Amygdala (tissue), 56 donors: ENCODE data around the gene SPIB.
"Not testable (repeated sequence)": the region's sequence is repeated elsewhere in the genome, so short reads cannot be mapped to it uniquely, and the experiment has no call there.

Source experiments
- DNase-seq, 56 donors: peaks; one replicate each; lab custom pipeline; 2025; lab: John Stamatoyannopoulos, UW

The SPIB gene

DNA sequence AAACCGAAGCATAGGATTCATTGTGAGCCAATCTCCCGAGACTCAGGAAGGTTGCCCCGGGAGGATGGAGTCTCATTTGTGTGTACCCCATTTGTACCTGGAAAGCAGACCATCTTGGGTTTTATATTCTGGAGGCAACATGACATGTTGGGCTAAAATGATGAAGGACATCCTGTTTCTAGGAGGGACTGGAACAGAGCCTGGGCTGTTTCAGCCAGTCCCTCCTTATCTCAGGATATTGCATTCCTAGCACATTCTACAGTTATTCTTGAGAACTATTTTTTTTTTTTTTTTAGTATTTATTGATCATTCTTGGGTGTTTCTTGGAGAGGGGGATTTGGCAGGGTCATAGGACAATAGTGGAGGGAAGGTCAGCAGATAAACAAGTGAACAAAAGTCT is 28.4 kb upstream of the SPIB start:
- DNase-seq, result not testable (repeated sequence)

DNA sequence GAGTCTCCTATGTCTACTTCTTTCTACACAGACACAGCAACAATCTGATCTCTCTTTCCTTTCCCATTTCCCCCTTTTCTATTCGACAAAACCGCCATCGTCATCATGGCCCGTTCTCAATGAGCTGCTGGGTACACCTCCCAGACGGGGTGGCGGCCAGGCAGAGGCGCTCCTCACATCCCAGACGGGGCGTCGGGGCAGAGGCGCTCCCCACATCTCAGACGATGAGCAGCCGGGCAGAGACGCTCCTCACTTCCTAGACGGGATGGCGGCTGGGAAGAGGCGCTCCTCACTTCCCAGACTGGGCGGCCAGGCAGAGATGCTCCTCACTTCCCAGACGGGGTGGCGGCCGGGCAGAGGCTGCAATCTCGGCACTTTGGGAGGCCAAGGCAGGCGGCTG is 27.8 kb upstream of the SPIB start:
- not testable (repeated sequence) for DNase-seq

DNA sequence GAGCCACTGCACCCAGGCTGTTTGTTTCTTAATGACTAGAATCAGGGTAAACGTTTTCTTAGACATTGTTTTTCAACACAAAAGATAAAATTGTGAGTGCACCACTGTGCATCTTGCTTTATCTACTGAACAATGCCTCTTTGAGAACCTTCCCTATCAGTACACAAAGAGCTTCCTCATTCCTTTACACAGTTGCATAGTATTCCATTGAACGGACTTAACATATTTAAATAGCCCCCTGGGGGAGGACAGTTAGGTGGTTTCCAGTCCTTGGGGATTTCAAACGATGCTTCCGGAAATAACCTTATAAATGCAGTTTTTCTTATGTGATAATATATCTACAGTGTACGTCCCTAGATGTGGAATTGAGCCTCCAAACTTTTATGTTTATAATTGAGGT is 26.0 kb upstream of the SPIB start:
- no peak for DNase-seq

DNA sequence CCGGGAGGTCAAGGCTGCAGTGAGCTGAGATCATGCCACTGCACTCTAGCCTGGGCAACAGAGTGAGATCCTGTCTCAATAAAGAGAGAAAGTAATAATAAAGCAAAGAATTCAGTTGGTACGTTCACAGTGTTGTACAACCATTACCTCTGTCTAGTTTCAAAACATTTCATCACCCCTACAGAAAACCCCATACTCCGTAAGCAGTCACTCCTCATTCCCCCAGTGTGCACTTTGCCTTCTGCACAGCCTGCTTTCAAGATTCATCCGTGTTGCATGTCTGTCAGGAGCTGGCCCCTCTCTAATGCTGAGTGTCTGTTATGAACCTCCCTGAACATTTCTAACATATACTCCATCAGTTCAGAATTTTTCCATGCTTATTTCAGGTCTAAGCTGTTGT is 25.1 kb upstream of the SPIB start:
- DNase-seq, result no peak

DNA sequence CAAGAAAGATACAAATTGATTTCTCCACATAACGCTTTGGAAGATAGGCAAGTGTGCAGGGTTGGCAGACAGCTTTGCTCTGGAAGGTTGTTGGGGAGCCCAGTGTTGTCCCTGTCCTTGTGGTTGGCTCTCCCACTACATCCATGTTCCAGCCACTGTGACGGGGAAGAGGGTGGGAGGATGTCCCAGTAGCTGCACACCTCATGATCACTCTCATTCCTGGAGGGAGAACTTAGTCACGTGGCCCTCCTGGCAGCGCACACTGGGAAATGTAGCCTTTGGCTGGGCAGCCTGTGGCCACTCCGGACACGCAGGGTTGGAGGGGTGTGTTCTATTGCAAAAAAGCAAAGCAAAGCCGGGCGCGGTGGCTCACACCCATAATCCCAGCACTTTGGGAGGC is 24.7 kb upstream of the SPIB start:
- DNase-seq, result no peak

DNA sequence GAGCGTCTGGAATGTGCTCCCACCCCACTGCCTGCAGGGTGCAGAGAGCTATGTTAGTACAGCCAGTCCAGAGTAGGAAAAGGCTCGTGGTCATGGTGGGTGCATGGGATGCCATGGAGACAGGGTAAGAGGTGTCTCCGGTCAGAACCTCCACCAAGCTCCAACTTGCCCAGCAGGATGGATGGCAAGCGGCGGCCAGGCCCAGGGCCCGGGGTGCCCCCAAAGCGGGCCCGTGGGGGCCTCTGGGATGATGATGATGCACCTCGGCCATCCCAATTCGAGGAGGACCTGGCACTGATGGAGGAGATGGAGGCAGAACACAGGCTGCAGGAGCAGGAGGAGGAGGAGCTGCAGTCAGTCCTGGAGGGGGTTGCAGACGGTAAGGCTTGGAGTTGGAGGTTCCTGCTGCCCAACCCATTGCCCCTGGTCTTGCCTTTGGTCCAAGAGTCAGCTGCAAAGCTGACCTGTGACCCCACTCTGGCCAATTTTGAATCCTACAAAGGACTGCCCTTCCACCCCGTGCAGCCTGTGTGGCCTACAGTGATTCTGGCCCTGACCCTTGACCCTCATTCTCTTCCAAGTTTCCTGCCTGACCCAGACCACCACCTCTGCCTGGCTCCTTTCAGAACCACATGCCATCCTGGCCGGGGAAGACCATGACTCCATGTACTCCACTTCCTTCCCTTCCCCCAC is 19.9 kb upstream of the SPIB start:
- no peak for DNase-seq

- no peak for DNase-seq
Measured at GRCh38 chr19:50399368-50399745, 19.4 kb upstream of the SPIB start.

GRCh38 chr19:50401605-50402450 is 16.9 kb upstream of the SPIB start:
- no peak for DNase-seq

- DNase-seq, result no peak
Measured at GRCh38 chr19:50402544-50403301, 16.0 kb upstream of the SPIB start.

DNA sequence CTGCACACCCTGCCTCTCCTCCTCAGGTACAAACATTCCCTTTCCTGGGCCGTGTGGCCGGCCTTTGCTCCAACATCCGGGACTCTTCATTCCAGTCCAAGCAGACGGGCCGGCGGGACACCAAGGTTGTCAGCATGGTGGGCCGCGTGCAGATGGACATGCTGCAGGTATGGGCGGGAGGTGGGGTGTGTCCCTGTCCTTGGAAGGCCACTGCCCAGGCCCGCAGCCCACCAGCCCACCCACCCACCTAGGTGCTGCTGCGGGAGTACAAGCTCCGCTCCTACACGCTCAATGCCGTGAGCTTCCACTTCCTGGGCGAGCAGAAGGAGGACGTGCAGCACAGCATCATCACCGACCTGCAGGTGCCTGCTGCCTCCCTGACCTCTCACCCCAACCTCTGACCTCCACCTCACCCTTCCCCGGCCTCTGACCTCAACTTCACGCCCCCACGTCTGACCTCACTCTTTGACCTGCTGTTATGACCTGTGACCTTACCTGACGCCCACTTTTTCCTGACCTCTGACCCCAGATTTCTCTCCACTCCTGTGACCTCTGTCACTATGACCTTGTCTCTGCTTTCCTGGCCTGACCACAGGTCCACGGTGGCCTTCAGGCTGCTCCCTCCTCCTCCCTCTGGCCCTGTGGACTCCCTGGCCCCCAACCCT is 12.4 kb upstream of the SPIB start:
- no peak for DNase-seq

DNA sequence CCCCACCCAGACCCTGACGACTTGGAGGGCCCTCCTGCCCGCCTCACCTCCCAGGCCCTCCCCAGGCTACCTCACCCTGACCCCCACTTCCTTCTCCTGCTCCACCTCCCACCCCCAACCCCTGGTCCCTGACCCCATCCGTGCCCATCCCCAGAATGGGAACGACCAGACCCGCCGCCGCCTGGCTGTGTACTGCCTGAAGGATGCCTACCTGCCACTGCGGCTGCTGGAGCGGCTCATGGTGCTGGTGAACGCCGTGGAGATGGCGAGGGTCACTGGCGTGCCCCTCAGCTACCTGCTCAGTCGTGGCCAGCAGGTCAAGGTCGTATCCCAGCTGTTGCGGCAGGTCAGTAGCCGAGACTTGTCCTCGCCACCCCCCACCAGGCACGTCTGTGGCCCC is 11.9 kb upstream of the SPIB start:
- no peak for DNase-seq

DNA sequence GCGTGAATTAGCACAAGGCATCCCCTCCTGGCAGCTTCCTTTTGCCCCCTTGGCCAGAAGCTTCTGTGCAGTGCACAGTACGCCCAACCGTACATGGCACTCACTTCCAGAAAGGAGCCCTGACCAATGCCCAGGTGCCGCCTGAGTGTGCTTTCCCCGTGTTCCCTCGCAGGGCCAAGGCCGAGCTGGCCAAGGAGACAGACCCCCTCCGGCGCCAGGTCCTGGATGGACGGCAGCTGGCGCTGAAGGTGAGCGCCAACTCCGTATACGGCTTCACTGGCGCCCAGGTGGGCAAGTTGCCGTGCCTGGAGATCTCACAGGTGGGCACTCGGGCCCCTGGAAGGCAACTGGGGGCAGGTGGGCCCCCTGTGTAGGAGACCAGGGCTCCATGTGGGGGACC is 9.4 kb upstream of the SPIB start:
- no peak for DNase-seq

DNA sequence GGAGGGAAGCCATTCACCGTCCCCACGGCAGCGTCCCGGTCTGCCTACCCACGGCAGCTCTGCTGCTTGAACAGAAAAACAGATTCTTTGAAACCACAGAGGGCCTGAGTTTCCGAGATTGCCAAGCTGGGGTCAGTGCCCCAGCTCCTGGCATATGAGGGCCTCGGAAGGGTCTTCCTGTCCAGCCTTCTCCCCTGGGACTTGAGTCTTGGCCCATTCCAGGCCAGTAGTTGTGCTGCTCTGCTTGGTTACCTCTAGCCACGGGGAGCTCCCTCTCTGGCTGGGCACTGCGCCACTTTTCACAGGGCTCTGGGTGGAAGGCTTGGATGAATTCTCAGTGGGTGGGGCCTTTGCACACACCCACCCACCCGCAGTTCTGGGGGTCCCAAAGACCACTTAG is 8.6 kb upstream of the SPIB start:
- no peak for DNase-seq

GRCh38 chr19:50412419-50412818 is 6.3 kb upstream of the SPIB start:
- DNase-seq, result no peak

- no peak for DNase-seq
Measured at GRCh38 chr19:50413096-50413495, 5.6 kb upstream of the SPIB start.

GRCh38 chr19:50413531-50413930 is 5.2 kb upstream of the SPIB start:
- no peak for DNase-seq

DNA sequence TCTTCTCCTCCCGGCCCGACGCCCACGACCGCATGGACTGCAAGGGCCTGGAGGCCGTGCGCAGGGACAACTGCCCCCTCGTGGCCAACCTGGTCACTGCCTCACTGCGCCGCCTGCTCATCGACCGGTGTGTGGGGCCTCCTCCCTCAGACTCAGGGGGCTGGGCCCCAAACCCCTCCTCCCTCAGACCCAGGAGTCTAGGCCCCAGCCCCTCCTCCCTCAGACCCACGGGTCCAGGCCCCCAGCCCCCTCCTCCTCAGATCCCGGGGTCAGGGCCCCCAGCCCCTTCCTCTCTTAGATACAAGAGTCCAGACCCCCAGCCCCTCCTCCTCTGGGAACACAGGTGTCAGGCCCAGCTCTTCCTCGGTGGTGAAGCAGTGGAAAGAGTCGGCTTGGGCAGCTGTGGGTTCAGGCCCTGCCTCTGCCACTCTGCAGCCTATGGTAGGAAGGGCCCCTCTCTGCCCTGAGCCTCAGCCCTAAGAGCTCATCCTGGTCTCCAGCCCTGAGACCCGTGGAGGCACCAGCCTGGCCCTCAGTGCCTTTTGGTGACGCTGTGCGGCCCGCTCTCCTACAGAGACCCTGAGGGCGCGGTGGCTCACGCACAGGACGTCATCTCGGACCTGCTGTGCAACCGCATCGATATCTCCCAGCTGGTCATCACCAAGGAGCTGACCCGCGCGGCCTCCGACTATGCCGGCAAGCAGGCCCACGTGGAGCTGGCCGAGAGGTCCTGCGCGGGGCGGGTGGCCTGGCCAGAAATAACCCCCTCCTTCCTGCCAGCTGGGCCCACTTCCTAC is 3.7 kb upstream of the SPIB start:
- DNase-seq, result peak in 36 of 56 donors; percentile 2 to 70 (median 22)

GRCh38 chr19:50415661-50416033 is 3.1 kb upstream of the SPIB start:
- peak in 2 of 56 donors; percentile 5 to 10 for DNase-seq

DNA sequence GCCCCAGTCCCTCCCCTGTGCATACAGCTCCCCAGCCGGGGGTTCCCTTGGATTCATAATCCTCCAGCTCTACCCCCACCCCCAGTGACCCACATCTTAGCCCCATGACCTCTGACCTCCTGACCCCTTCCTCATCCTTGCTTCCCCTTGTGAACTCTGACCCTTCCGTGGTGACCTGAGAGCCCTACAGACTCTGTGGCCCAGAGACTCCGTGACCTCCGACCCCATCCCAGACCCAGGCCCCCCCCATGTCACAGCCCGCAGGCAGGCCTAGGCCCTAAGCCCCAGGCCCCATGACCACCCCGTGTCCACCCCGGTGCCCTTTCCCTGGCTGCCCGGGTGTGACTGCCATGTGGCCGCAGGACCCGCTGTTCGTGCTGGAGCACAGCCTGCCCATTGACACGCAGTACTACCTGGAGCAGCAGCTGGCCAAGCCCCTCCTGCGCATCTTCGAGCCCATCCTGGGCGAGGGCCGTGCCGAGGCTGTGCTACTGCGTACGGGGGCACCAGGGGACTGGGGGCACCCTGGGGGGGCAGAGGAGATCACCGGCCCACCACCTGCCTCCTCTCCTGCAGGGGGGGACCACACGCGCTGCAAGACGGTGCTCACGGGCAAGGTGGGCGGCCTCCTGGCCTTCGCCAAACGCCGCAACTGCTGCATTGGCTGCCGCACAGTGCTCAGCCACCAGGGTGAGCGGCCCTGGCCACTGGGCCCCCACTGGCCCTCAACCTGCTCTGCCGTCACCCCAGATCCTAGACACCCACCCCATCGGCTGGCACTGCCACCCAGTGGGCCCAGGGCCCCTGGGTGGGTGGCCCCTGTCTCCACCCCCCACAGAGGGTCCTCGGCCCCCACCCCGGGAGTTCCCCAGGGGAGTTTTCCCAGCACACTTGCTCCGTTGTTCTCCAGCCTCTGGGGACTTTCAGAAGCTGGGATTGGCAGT is 2.4 kb upstream of the SPIB start:
- no peak for DNase-seq
